GM19238 (cell line): ENCODE data around the gene PLA2G12A.
"Not testable (repeated sequence)": the region's sequence is repeated elsewhere in the genome, so short reads cannot be mapped to it uniquely, and the experiment has no call there.

Experiments used
- DNase-seq: peaks from one replicate; pipeline ENCODE4 v3.0.0; 2011; ENCODE audit warnings: low spot score; ENCODE audit not compliant: insufficient read length

The PLA2G12A gene

GRCh38 chr4:109678925-109679324, 50.9 kb downstream of the PLA2G12A start:
- not testable (repeated sequence) for DNase-seq

- DNase-seq = not testable (repeated sequence)
These were observed 51.4 kb downstream of the PLA2G12A start for GRCh38 chr4:109678472-109678871.

DNA sequence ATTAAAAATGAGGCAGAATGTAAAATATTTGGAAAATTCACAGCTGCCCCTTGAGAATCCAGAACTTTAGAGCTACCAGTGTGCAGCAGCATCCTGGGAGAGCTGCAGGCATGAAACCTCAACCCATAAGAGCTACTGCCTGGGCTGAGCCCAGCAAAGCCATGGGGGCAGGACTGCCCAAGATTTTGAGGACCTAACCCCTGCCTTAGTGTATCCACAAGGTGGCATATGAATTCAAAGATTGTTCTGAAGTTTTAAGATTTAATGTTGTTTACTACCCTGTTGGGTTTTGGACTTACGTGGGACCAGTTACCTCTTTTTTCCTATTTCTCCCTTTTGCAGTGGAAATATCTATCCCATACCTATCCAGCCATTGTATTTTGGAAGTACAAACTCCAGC, 53.0 kb downstream of the PLA2G12A start:
- no peak for DNase-seq

DNA sequence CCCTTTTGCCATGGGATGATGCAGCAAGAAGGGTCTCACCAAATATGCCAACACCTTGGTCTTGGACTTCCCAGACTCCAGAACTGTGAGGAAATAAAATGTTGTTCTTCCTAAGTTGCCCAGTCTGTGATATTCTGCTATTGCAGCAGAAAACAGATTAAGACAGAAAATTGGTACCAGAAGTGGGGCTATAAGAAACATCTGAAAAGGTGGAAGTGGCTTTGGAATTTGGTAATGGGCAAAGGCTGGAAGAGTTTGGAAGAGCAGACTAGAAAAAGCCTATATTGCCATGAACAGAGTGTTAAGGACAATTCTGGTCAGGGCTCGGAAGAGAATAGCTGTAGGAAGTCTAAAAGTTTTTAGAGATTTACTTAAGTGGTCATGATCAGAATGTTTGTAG, 54.0 kb downstream of the PLA2G12A start:
- no peak for DNase-seq

DNA sequence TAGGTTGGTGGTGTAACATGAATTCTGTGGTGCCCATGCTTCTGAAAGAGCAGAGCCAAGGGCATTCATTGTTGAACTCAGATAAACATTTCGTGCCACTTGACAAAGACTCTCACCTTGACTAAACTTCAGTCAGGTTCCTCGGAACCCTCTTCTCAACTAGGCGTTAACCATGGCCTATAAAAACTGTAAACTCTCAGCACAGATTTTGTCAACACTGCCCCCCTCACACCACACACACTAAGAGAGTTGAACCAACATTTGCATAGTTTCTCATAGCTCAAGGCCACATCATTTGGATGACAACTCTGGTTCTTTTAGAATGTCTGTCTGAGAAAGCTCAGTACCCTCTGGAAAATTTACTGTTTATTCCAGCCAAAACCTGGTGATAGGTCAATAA, 54.7 kb downstream of the PLA2G12A start:
- no peak for DNase-seq

DNA sequence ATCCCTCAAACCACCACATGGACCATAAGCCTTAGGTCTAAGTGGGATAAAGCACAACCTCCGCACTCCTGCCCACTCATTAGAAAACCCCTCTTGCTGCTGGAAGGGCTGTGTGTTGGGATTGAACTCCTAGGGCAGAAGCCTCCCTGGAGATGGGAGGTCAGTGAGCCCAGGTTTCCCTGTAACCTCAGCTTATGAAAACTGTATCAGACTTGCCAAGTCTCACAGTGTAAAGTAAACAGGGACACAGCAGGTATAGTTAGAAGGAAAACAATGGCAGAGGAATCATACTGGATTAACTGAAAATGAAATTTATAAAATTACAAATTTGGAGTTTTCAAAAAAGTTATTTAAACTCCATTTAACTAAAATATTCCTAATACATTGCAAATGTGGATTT, 56.6 kb downstream of the PLA2G12A start:
- no peak for DNase-seq

DNA sequence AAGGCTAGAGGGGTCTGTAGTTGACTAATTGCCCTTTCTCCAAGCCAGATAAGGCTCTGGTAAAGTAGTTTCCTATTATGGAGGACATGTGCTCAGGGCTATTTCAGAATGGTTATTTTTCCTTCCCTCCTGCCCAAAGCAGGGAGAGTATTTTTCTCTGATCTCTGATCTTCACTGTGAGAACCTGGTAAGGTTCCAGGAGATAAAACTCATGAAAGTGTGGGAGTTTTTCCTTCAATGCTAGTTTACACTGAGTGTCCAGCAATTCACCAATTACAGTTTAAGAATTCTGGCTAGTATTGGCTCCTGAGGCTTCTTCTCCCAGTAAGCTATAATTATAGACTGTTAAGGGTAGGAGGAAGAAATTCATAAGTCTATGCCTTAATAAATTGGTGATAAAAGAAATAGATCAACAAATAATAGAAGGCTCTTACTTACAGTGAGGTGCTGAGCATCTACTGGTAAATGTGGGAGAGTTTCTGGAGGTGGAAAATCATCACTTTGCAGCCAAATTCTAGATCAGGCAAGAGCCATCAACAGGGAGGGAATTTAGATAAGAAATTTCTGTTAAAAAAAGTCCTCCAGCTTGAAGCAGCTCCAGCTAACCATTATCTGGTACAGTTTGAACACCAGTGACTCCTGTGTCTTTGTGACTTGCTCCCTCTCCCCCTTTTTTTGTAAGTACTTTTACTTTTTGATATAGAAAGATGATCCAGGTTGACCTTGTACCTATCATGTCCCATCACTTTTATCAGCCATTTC, 57.5 kb downstream of the PLA2G12A start:
- no peak for DNase-seq

DNA sequence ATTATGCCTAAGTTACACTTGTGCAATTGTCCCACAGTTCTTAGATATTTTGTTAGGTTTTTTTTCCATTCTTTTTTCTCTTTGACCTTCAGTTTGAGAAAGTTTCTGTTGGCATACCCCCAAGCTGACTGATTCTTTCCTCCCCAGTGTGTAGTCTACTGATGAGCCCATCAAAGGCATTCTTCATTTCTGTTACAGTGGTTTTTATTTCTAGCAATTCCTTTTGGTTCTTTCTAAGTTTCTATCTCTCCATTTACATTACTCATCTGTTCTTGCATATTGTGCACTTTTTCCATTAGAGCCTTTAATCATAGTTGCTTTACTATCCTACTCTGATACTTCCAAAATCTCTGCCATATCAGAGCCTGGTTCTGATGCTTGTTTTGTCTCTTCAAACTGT, 58.5 kb downstream of the PLA2G12A start:
- no peak for DNase-seq

GRCh38 chr4:109665783-109666485, 63.9 kb downstream of the PLA2G12A start:
- DNase-seq = no peak

GRCh38 chr4:109662771-109663170, 67.1 kb downstream of the PLA2G12A start:
- no peak for DNase-seq

GRCh38 chr4:109662116-109662515, 67.8 kb downstream of the PLA2G12A start:
- no peak for DNase-seq
